Right lobe of liver (tissue), 6 donors: ENCODE measurements around the gene GALNT16. TPM values are rescaled to one million over a fixed set of nuclear protein-coding genes. Genes with fewer than 3 reads are reported as not detected.

ENCODE experiments used
- ATAC-seq, 4 donors: fragments of 200-7000 bp; cut with Tn5 transposase; one replicate each; pipeline ENCODE4 v1.9.1; 2020; ENCODE audit warnings: mild to moderate bottlenecking in 4 of 4, moderate library complexity in 4 of 4
- DNase-seq, 3 donors: peaks; one replicate each; pipeline ENCODE4 v3.0.0-alpha.2; 2020
- H3K27ac ChIP-seq, 3 donors: fragments of 200-600 bp; one replicate each; pipeline ENCODE4 v1.8.0; 2022
- H3K27me3 ChIP-seq, 2 donors: fragments of 200-600 bp; one replicate each; pipeline ENCODE4 v1.8.0; 2022
- H3K36me3 ChIP-seq, 4 donors: fragments of 200-600 bp; sonication (generic) in 1 of 4; one replicate each; pipeline versions ENCODE4 v1.5.1 to v1.8.0; 2017 to 2022; ENCODE audit warnings: control low read depth in 1 of 4
- H3K4me1 ChIP-seq, 4 donors: fragments of 200-600 bp; sonication (generic) in 1 of 4; one replicate each; pipeline versions ENCODE4 v1.5.1 to v1.8.0; 2017 to 2022; ENCODE audit warnings: control low read depth in 1 of 4
- H3K4me3 ChIP-seq, 3 donors: fragments of 200-600 bp; one replicate each; pipeline ENCODE4 v1.8.0; 2022
- H3K9me3 ChIP-seq, 4 donors: fragments of 200-600 bp; sonication (generic) in 1 of 4; one replicate each; pipeline versions ENCODE4 v1.5.1 to v1.8.0; 2017 to 2022; ENCODE audit warnings: control low read depth in 1 of 4
- POLR2A ChIP-seq: fragments of 450-650 bp; IDR thresholded peaks from one replicate; pipeline ENCODE4 v1.6.1; 2017; ENCODE audit warnings: antibody characterized with exemption, mild to moderate bottlenecking
- WGBS: methylation state at CpG from one replicate; pipeline ENCODE4 v1.1.6; 2018; ENCODE audit warnings: low coverage, low lambda C conversion rate; ENCODE audit not compliant: insufficient coverage; ENCODE audit errors: missing lambda C conversion rate; 5-methylcytosine and 5-hydroxymethylcytosine counted together
- intact Hi-C, 2 donors: fragments of 100-400 bp; cut with DNase I; formaldehyde crosslinking; loops; one replicate each; pipeline versions ENCODE4 v1.11.2 to v1.14.1; 2022
- total RNA-seq, 6 experiments: library from RNA; depleted of rRNA in 2 of 6; stranded (reverse); fragments of >200 nt in 2 of 6; fragmentation: NEBNext Ultra II Directional in 3 of 6; extraction: Animal tissue kit (Norgen Biotek cat#: 25700) in 3 of 6; gene quantifications; one replicate each; pipeline versions ENCODE4 v1.1.0 to v1.2.4, GENCODE V29; 2016 to 2023
- TF ChIP-seq, protein P1 (sequence below), 4 donors: fragments of 200-600 bp in 3 of 4; fragments of 450-650 bp in 1 of 4; IDR thresholded peaks; one replicate each; pipeline versions ENCODE4 v1.5.1 to v1.8.0; 2016 to 2022; ENCODE audit warnings: antibody characterized with exemption in 4 of 4, mild to moderate bottlenecking in 2 of 4
- donor health status: DM: no; HTN: yes; CAD: no.
- donor health status: DM: no; HTN: no; CAD: no.
- donor health status: DM: no; HTN: no; CAD: no.
- donor health status: DM: no; HTN: yes; CAD: no.
- donor health status: DM: no; HTN: yes; CAD: no.

GALNT16 gene
- total RNA-seq, 6 experiments from 2014 or later = 0.37 to 1.7 (median 0.94) TPM

DNA sequence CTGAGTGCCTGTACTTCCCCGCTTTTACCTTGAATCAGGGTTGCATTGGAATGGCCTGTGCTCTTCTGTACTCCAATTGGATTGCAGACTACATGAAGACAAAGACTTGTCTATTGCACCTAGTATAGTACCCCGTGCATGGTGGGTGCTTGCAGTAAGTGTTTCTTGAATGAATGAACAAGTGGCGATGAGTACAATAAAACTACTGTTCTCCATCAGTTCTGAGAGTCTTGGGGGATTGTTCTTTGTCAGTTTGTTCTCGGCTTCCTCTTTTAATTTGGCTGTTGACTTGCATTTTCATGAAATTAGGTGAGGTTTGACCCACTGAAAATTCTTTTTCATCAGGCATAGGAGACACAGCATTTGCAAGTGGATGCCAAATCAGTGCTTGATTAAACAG, 104.0 kb downstream of the GALNT16 start:
- intact Hi-C loops = no loop called here
- H3K4me1 ChIP-seq = no peaks in the 10 kb centered on the region
- no peaks in the 10 kb centered on the region for H3K9me3 ChIP-seq
- H3K4me3 ChIP-seq = no peak overlapping the region
- H3K27ac ChIP-seq = no peak overlapping the region
- TF ChIP-seq, protein P1, sequence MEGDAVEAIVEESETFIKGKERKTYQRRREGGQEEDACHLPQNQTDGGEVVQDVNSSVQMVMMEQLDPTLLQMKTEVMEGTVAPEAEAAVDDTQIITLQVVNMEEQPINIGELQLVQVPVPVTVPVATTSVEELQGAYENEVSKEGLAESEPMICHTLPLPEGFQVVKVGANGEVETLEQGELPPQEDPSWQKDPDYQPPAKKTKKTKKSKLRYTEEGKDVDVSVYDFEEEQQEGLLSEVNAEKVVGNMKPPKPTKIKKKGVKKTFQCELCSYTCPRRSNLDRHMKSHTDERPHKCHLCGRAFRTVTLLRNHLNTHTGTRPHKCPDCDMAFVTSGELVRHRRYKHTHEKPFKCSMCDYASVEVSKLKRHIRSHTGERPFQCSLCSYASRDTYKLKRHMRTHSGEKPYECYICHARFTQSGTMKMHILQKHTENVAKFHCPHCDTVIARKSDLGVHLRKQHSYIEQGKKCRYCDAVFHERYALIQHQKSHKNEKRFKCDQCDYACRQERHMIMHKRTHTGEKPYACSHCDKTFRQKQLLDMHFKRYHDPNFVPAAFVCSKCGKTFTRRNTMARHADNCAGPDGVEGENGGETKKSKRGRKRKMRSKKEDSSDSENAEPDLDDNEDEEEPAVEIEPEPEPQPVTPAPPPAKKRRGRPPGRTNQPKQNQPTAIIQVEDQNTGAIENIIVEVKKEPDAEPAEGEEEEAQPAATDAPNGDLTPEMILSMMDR (IDR thresholded peaks at IDR 0.05) = no peak
- TF ChIP-seq POLR2A = no peak
- H3K27me3 ChIP-seq = no peaks in the 10 kb centered on the region
- DNase-seq = no peak
- no peak for ATAC-seq
- no peaks in the 10 kb centered on the region for H3K36me3 ChIP-seq
- WGBS = 77% methylated on average over 4 of the region's 4 CpGs

DNA sequence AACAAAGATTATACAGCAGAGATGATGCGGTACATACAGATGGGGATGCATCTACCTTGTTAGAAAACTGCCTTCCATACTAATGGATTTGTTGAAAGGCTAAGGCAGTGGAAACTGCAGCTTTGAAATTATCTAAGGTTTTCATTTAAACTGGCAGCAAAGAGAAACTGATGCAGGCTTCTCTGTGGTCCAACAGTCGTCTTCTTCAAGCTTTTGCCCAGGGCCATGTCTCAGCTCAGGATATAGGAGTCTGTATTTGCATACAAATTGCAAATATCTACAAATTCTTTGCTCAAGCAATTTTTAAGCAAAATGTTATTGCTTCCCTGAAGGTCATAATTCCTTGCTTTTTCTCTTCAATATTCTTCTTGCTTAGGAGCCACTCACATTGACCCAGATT, 104.4 kb downstream of the GALNT16 start:
- TF ChIP-seq, protein P1 (IDR thresholded peaks at IDR 0.05) = no peak
- no peak for TF ChIP-seq POLR2A
- Histone ChIP-seq H3K27ac (no peak overlapping the region), H3K4me3 (no peak overlapping the region), H3K9me3 (no peaks in the 10 kb centered on the region), H3K36me3 (no peaks in the 10 kb centered on the region), H3K27me3 (no peaks in the 10 kb centered on the region), H3K4me1 (no peaks in the 10 kb centered on the region)
- ATAC-seq (no peak), DNase-seq (no peak)
- intact Hi-C loops = no loop called here
- WGBS = 72% methylated on average over 2 of the region's 2 CpGs

DNA sequence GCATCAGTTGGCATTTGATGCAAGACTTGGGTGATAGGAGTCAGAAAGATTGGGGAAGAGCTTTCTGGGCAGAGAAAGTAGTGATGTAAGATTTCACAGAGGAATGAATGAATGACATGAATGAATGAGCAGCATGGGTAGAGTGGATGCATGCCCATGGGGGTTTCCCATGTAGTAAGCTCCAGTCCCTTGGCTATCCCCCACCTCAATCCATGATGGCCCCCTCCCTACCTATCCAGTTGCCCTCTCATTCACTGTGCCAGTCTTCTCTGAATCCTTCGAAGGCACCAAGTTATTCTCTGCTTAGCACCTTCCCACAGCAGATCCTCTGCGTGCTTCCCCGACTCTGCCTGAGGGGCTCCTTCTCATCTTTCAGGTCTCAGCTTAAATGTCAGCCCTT, 106.1 kb downstream of the GALNT16 start:
- no peak for TF ChIP-seq POLR2A
- TF ChIP-seq, protein P1 (IDR thresholded peaks at IDR 0.05) = no peak

DNA sequence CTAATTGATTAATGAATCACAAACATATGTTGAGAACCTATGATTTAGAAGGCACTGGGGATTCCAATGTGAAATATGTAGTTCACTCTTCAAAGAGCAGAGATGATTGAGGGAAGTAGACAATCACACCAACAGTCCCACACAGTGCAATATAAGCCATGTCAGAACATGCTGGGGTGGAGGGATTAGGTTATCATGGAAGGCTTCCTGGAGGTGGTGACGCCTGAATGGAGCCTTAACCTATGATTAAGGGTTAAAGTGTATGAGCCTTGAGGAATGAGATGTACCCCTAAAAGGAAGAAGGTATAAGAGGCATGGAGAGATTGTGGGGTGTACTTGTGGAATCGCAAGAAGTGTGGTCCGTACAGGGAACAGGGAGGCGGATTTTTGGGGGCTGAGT, 106.8 kb downstream of the GALNT16 start:
- Histone ChIP-seq H3K36me3 (no peaks in the 10 kb centered on the region), H3K4me3 (no peak overlapping the region), H3K27me3 (no peaks in the 10 kb centered on the region), H3K4me1 (no peaks in the 10 kb centered on the region), H3K27ac (no peak overlapping the region), H3K9me3 (no peaks in the 10 kb centered on the region)
- ATAC-seq (no peak), DNase-seq (no peak)
- intact Hi-C loops = no loop called here
- 95% methylated on average over 3 of the region's 4 CpGs for WGBS
- TF ChIP-seq POLR2A = no peak
- TF ChIP-seq, protein P1 (IDR thresholded peaks at IDR 0.05) = no peak

More for the DNA sequence above, 106.1 kb downstream of the GALNT16 start:
- 64% methylated on average over 3 of the region's 3 CpGs for WGBS
- ATAC-seq (no peak), DNase-seq (no peak)
- Histone ChIP-seq H3K4me1 (no peaks in the 10 kb centered on the region), H3K4me3 (no peak overlapping the region), H3K27me3 (no peaks in the 10 kb centered on the region), H3K36me3 (no peaks in the 10 kb centered on the region), H3K9me3 (no peaks in the 10 kb centered on the region), H3K27ac (no peak overlapping the region)
- intact Hi-C loops = no loop called here

DNA sequence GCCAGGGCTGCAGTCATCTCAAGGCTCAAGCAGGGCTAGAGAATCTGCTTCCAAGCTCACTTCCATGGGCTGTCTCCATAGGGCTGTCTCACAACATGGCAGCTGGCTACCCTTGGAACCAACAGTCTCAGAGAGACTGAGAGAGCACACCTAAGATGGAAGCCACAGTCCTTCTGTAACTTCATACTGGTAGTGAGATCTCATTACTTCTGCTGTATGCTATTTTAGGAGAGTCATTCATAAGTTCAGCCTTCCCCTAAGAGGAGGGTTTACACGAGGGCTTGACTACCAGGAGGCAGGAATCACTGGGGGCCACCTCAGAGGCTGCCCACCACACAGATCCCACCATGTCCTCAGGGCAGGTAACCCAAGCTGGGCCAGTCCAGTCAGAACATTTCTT, 108.4 kb downstream of the GALNT16 start:
- no peaks in the 10 kb centered on the region for H3K27me3 ChIP-seq
- H3K4me3 ChIP-seq = no peak overlapping the region
- DNase-seq = no peak
- intact Hi-C loops = no loop called here
- no peak for ATAC-seq
- TF ChIP-seq, protein P1 (IDR thresholded peaks at IDR 0.05) = no peak
- TF ChIP-seq POLR2A = no peak
- no peaks in the 10 kb centered on the region for H3K4me1 ChIP-seq
- no peak overlapping the region for H3K27ac ChIP-seq
- H3K36me3 ChIP-seq = no peaks in the 10 kb centered on the region
- WGBS = no CpG with 5 or more reads among the region's 1 CpG
- H3K9me3 ChIP-seq = no peaks in the 10 kb centered on the region
